ENCODE measurements around the gene KCTD20.

The KCTD20 gene

DNA sequence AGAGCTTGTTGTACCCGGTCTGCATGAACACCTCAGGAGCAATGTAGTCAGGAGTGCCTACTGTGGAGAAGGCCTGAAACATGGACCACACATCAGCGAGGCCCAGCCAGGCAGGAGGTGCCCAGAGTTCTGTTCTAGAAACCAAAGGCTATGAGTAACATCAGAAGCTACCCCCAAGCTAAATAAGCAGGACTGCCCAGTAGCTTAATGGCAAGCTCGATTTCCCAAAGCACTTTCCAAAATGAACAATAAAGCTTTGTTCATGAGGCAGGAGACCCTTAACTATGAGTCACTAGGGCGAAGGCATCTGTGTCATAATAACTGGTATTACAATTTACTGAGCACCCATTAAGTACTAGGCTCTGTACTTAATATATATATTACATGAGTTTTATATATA is 57.1 kb downstream of the KCTD20 start:
- DNase-seq = no peak

- no peak for DNase-seq
These were observed 58.9 kb downstream of the KCTD20 start for GRCh38 chr6:36501686-36502085.

DNA sequence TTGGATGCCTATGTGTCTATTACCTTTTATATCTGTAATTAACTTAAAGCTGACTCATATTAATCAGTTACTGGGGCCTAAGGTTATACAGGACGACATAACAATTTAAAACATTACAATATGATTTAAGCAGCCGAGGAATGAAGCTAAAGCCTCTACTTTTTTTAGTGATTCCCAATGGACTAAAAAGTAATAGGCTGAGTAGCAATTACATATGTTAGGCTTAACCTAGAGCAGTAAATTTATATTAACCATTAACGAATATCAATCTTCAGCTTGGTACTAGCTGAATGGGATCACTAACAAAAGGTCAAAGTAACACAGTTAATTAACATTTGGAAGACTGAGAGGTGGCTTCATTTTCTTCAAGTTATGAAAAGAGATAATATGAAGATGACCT is 61.4 kb downstream of the KCTD20 start:
- no peak for DNase-seq

DNA sequence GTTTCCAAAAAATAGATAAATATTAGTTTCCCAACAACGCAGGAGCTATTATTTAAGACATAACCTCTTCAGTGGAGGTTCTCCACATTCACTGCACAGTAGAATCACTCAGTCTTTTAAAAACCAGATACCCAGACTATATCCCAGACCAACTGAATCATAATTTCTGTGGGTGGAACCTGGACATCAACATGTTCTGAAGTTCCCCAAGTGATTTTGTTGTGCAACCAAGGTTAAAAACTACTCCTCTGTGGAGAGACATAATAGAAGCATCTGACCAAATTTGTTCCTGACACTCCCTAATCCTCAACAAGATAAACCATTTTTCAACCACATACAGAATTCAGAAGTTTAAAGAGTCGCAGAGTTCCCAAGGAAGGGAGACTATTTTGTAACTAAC is 62.2 kb downstream of the KCTD20 start:
- no peak for DNase-seq

GRCh38 chr6:36505744-36506534 is 63.1 kb downstream of the KCTD20 start:
- no peak for DNase-seq

GRCh38 chr6:36506611-36507010 is 63.8 kb downstream of the KCTD20 start:
- no peak for DNase-seq

GRCh38 chr6:36508532-36508931 is 65.7 kb downstream of the KCTD20 start:
- no peak for DNase-seq

- no peak for DNase-seq
These were observed 67.6 kb downstream of the KCTD20 start for GRCh38 chr6:36510365-36510764.

GRCh38 chr6:36514554-36515456 is 72.0 kb downstream of the KCTD20 start:
- no peak for DNase-seq

DNA sequence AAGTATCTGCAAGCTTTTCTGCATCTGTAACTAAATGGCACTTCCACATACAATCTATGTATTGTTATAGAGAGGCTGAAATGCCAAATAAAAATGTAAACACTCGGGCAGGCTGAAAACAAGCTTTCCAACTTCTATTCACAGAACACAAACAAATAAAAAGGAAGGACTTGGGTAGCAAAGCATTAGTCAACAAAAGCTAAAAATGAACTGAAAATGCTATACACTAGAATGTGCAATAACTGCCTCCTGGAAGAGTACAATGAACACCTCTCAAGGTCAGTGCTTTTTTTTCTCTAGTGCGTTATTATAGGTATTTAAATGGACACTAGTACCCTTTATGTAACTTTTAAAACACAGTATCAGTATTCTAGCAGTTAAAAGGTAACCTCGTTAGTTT is 73.0 kb downstream of the KCTD20 start:
- no peak for DNase-seq

DNA sequence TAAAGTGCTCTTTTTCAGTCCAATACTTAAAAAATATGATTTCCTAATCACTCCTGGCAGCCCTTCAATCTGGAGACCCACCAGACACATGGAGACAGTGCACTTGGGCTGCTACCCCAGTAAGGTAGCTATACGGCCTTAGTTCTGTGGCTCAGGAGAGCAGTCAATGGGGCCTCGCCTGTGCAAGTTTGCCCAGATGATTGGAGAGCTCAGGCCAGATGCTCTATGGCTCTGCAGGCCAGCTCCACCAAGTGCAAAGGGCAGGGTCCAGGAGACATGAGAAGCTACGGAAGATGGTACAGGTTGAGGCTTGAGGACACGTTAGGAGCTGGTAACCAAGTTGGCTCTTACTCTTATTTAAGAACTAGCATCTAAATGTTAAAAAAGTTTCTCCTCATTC is 73.8 kb downstream of the KCTD20 start:
- no peak for DNase-seq

DNA sequence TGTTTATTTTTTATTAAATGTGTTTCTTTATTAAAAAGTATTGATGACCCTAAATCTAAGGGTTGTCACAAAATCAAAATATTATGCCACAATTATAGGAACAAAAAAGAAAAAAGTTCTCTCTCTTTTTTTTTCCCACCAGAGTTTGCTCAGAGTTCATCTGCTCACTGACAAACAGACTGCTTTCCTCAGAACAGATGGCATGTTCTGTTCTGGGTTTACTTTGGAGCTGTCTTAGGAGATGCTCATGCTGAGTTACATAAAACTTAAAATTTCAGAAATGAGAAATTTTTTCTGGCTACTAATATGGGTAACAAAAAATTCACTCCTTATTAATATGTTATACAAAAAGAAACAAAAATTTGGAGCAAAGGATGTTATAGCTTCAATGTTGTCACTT is 74.2 kb downstream of the KCTD20 start:
- DNase-seq = no peak

DNA sequence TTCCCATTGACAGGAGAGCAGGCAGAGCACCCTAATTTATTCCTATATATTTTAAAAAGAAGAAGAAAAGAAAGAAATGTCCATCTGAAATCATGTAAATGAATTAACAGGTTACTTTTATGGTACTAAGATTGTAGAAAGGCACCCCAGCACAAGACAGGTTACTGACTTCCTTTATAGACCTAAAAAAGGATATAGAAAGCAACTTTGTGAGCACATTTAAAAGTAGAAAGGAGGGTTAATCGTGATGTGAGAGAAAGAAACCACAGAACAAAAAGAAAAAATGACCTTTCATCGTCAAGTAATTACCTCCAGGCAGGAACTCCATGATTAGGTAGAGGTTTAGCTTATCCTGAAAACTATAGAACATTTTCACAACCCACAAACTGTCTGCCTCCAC is 74.6 kb downstream of the KCTD20 start:
- no peak for DNase-seq

- DNase-seq = no peak
These were observed 76.6 kb downstream of the KCTD20 start for GRCh38 chr6:36519352-36519751.

GRCh38 chr6:36523451-36523850 is 80.7 kb downstream of the KCTD20 start:
- no peak for DNase-seq

DNA sequence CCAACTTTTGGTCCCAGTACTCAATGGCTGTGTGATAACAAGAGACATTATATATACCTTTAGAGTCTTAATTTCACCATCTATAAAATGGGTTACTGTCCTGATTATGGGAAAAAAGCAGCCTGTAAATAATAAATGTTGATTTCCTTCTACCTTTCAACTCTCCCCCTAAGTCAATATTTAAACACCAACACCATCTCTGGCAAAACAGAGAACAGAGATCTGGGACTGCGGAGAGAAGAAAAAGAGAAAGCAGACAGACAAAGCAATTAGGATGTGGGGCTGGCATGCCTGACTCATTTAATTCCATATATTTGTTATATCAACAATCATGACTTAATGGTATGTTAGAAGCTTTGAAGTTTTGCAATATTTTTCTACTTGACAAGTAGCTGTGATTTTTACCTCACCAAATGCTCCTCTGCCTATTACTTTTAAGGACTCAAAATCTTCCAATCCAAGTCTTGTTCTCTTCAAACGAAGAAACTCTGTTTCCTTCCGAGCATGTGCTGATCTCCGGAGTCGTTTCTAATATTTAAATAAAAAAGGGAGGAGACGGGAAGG is 81.2 kb downstream of the KCTD20 start:
- DNase-seq = no peak

- no peak for DNase-seq
These were observed 82.1 kb downstream of the KCTD20 start for GRCh38 chr6:36524871-36525270.

DNA sequence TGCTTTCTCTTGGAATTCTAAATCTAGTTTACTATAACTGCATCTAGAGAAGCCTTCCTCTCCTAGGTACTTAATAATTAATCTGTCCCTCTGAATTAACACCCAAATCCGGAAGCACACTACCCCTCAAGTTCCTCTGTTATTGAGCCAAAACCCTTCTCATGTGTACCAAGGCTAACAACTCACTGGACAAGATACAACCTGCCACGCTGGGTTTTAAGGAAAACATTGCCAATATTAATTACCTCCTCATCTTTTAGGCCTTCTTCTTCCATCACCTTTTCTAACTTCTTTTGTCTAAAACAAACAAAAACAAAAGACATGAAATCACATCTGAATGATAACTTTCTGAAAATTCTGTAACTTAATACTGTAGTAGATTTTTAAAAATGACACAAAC is 82.5 kb downstream of the KCTD20 start:
- no peak for DNase-seq

GRCh38 chr6:36526066-36526465 is 83.3 kb downstream of the KCTD20 start:
- no peak for DNase-seq

- DNase-seq = no peak
These were observed 90.5 kb downstream of the KCTD20 start for GRCh38 chr6:36533321-36533720.

DNA sequence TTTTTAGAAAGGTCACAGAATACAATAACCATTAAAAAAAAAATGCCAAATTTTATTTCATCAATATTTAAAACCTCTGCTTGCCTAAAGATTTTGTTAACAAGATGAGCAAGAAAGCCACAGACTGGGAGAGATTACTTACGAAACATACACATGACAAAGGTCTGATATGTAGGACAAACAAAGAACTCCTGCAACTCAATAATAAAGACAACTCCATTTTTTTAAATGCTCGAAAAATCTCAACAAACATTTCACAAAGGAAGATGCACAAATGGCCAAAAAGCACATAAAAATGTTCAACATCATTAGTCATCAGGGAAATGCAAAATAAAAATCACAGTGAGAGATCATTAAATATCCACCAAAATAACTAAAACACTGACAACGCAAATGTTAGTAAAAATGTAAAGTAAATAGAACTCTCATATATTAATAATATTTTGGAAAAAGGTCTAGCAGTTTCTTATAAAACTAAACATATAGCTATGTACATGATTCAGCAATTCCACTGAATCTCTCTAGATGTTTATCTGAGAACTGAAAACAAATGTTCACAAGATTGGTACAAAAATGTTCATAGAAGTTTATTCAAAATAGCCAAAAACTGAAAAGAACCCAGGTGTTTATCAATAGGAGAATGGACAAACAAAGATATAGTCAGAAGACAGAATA is 94.2 kb downstream of the KCTD20 start:
- DNase-seq = no peak

DNA sequence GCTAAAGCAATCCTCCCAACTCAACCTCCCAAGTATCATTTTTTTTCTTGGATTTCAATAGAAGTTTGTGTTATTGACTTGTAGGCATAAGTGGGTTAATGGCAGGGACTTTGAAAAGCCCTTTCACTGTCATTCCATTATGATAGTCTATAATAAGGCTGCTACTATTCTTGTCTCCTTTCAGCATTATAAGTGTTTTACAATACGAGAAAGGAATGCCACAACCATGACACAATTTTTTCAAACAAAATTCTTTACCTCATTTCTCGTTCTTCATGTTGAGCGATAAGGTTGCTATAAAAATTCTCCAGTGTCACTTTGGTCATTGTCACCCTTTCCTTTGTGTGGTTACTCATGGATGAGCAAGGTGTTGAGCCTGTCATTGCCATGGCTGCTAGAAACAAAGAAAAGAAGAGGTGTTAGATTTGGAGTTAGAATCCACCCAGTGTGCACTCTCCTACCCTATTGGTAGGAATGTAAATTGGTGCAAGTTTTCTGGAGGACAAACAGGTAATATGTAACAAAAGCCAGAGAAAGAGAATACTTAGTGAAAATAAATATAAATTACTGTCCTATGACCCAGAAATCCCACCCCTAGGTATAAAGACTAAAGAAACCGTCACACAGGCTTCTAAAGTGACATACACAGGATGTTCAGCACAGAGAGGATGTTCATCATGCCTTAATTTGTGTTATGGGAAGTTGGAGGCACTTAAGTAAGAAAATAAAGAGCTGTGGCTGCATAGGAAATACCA is 97.2 kb downstream of the KCTD20 start:
- DNase-seq = no peak
